ENCODE data around the gene TPCN1.

The TPCN1 gene

DNA sequence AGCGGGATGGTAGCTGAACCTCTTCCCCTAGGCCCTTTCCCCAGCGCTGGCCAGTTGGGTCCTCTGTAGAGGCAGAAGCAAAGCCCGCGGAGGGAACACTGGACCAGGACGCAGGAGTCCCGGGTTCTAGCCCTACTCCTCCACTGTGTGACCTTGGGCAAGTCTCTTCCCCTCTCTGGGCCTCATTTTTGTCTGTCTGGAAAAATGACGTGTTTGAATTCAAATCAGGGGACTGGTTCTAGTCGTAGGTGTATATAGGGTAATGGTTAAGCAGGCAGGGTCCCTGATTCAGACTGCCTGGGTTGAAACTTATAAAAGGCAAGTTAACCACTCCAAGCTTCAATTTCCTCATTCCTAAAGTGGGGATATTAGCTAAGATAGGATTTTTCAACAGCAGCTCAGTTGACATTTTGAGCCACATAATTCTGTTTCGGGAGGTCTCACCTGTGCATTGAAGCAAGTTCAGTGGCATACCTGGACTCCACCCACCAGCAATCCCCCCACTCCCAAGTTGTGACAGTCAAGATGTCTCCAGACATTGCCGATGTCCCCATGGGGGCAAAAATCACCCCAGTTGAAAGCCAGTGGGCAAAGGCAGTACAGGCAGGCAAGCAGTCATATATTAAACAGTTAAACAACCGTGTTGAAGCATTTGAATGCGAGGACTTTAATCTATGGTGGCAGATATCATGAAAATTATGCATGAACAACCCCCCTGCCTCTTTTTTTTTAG lies 899 bp downstream of the TPCN1 start:
- no peak for ATAC-seq (replicated peaks)
- Mint-ChIP-seq H3K27me3 (no peaks in the 10 kb centered on the region), H3K27ac (peak overlapping the region; percentile 76 to 86), H3K9me3 (no peaks in the 10 kb centered on the region), H3K4me3 (peak overlapping the region; percentile 80 to 86), H3K36me3 (ENCODE audit: insufficient read depth) (peaks cover 19% of the 10 kb centered on the region), H3K4me1 (ENCODE audit: low read depth in 2 of 2) (peaks cover 10 to 15% of the 10 kb centered on the region in 2 donors)
- peak in 1 of 3 experiments; percentile 21 for DNase-seq

DNA sequence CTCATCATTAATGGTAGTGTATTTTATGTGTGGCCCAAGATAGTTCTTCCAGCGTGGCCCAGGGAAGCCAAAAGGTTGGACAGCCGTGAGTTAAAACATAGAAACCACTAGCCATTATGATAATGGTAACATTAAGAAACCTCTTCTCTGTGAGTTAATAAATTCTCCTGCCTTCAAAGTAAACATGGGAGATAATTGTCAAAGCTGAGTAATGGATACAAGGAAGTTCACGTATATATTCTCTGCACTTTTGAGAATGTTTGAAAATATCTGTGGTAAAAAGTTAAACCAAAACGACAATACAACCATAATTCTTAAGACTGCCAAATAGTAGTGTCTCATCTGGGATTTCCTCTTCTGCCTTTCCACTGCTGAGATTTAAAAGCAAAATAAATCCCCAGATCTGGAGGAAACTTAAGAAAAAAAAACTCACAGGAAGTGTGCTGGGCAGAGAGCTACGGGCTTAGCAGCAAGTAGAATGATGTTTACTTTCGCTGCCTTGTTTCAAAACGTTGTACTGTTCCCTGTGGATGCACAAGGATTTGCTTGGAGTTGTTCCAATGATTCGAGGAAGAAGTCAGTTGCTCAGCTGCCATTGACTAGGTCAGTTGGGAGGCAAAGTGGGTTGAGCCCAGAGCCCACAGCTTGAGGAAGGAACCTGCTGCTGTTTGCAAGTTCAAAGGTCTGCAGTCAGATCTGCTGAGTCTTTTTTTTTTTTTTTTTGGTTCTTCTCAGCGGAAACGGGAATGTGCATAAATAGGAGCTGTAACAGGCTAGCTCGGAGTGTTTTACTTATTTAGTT lies 1.7 kb downstream of the TPCN1 start:
- Mint-ChIP-seq H3K36me3 (ENCODE audit: insufficient read depth) (peaks cover 19% of the 10 kb centered on the region), H3K27me3 (no peaks in the 10 kb centered on the region), H3K4me3 (peak overlapping the region; percentile 80 to 86), H3K9me3 (no peaks in the 10 kb centered on the region), H3K27ac (peak overlapping the region; percentile 76 to 86), H3K4me1 (ENCODE audit: low read depth in 2 of 2) (peaks cover 11 to 15% of the 10 kb centered on the region in 2 donors)
- DNase-seq (no peak), ATAC-seq (replicated peaks) (no peak)

DNA sequence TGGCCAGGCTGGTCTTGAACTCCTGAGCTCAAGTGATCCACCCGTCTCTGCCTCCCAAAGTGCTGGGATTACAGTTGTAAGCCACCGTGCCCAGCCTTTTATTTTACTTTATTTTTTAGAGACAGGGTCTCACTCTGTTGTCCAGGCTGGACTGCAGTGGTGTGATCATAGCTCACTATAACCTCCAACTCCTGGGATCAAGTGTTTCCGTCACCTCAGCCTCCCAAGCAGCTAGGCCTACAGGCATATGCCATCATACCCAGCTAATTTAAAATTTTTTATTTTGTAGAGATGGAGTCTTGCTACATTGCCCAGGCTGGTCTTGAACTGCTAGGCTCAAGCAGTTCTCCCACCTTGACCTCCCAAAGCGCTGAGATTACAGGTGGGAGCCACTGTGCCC lies 3.7 kb downstream of the TPCN1 start:
- Mint-ChIP-seq H3K4me1 (ENCODE audit: low read depth in 2 of 2) (peaks cover 14 to 18% of the 10 kb centered on the region in 2 donors), H3K4me3 (no peak overlapping the region), H3K27ac (no peak overlapping the region), H3K27me3 (no peaks in the 10 kb centered on the region), H3K9me3 (no peaks in the 10 kb centered on the region), H3K36me3 (ENCODE audit: insufficient read depth) (peaks cover 22% of the 10 kb centered on the region)
- ATAC-seq (replicated peaks) (no peak), DNase-seq (no peak)

DNA sequence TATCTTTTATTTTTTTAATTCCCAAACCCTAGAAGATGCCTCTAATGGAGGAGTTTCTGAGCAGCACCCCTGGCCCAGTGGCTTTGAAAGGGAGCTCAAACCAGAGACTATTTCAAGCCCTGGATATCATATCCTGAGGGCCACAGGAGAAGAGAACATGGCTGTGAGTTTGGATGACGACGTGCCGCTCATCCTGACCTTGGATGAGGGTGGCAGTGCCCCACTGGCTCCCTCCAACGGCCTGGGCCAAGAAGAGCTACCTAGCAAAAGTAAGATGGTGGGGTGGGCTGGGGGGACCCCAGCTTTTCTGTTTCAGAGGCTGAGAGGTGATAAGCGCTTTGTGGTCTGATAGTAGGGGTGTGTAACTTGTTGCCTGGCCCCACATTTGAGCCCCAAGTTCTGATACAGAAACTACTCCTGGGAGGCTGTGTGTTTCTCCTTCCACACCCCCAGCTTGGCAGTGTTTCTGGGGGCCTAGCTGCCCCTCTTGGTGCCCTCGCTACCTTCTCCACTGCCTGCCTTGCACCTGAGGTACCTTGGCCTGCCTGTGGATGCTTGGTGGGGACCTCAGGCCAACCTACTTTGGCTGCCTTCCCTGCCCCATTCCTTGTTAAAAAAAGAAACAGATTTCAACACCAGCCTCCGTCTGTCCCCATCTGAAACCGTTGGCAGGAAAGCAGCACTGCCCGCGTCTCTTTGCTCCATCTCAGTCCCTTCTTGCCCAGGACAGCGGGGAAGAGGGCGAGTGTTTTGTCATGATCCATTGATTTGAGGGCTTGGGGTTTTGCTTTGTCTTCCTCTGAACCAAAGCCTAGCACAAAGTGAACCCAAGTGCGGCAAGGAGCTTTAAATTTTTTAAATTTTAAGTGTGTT lies 5.7 kb downstream of the TPCN1 start:
- H3K27ac Mint-ChIP-seq: no peak overlapping the region
- no peak for ATAC-seq (replicated peaks)

DNA sequence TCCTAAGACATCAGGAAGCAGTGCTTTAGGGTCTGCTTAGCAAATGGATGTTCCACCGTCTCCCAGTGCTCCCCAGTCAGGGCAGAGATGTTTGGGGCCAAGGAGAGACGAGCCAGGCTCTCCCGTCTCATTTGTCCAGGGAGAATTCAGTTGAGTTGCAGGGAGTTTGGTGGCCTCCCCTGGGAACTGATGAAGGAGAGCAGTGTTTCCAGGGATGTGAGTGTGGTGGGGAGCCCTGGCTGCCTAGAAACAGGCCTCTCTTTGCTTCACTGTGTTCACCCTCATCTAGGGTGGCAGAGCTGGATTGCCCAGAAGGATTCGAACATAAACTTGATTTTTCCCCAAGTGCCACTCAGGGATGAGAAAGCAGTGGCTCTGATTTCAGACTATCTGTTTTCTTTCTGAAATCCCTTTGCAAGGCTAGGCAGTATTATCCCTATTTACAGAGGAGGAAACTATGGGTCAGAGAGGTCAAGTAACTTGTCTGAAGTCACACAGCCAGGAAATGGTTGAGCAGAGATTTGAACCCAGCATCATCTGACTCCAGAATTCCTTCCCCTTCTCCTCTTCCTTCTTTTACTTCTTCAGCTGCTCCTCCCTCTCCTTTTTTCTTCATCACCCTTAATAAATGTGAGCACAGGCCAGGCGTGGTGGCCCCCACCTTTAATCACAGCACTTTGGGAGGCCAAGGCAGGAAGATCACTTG lies 6.6 kb downstream of the TPCN1 start:
- Mint-ChIP-seq H3K9me3 (no peaks in the 10 kb centered on the region), H3K27ac (no peak overlapping the region), H3K4me3 (no peak overlapping the region), H3K4me1 (ENCODE audit: low read depth in 2 of 2) (peaks cover 7 to 9% of the 10 kb centered on the region in 2 donors), H3K27me3 (no peaks in the 10 kb centered on the region), H3K36me3 (ENCODE audit: insufficient read depth) (peaks cover 16% of the 10 kb centered on the region)
- no peak for DNase-seq
- no peak for ATAC-seq (replicated peaks)

More for the DNA sequence above, 5.7 kb downstream of the TPCN1 start:
- H3K36me3 Mint-ChIP-seq (ENCODE audit: insufficient read depth): peaks cover 21% of the 10 kb centered on the region
- H3K9me3 Mint-ChIP-seq: no peaks in the 10 kb centered on the region
- DNase-seq: no peak
- no peak overlapping the region for H3K4me3 Mint-ChIP-seq
- H3K4me1 Mint-ChIP-seq (ENCODE audit: low read depth in 2 of 2): peaks cover 13 to 18% of the 10 kb centered on the region in 2 donors
- no peaks in the 10 kb centered on the region for H3K27me3 Mint-ChIP-seq

DNA sequence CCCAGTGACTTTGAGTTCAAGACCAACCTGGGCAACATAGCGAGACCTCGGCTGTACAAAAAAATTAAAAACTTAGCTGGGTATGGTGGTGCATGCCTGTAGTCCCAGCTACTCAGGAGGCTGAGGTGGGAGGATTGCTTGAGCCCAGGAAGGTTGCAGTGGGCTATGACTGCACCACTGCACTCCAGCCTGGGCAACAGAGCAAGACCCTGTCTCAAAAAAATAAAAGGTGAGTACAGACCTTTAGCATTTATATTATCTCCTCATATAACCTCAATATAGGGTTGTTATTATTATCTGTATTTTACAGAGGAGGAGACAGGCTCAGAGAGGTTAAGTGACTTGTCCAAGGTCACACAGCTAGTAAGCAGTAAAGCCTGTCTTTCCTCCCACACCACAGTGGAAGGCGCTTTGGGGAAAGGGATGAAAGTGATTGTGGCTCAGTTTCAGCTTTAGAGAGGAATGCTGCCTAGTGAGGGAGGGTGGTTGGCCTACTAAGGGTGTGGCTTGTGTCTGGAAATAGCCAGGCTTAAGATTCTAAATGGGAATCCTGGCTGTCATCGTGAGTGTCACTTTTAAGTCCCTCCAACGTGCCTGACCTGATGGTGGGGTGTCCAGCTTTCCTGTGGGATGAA lies 7.2 kb downstream of the TPCN1 start:
- no peaks in the 10 kb centered on the region for H3K9me3 Mint-ChIP-seq
- peaks cover 16% of the 10 kb centered on the region for H3K36me3 Mint-ChIP-seq (ENCODE audit: insufficient read depth)
- H3K4me3 Mint-ChIP-seq: no peak overlapping the region
- H3K27me3 Mint-ChIP-seq: no peaks in the 10 kb centered on the region
- H3K27ac Mint-ChIP-seq: peak overlapping the region in 1 of 2 donors; percentile 49
- ATAC-seq (replicated peaks) (no peak), DNase-seq (no peak)
- H3K4me1 Mint-ChIP-seq (ENCODE audit: low read depth in 2 of 2): peaks cover 5 to 7% of the 10 kb centered on the region in 2 donors

DNA sequence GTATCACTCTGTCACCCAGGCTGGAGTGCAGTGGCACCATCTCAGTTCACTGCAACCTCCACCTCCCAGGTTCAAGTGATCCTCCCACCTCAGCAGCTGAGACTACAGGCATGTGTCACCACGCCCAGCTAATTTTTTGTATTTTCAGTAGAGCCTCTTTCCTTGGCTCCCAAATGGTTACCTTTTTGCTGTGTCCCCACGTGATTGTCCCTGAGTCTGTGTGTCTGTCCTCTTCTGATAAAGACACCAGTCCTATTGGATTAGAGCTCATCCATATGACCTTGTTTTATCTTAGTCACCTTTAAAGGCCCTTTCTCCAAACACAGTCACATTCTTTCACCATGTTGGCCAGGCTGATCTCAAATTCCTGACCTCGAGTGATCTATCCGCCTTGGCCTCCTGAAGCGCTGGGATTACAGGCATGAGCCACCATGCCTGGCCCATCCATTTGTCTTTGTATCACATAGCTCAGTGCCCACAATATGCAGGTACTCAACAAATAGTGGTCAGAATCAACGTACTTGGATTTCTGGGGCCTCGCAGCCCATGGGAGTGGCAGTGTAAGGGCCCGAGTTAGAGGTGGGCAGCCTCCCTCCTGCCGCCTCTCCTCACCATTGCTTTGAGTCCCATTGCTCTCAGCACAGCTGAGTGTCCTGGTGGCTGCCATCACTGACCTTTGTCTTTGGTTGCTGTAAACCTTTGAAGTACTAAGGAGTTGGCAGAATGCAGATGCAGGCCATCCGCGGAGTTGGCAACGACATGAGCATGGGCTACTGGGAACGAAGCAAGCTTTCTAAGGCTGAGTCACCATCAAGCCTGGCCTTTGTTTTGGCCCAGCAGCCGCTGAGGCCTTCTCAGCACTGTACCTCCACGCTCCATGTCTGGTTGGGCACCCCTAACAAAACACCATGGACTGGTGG lies 9.3 kb downstream of the TPCN1 start:
- Mint-ChIP-seq H3K27me3 (no peaks in the 10 kb centered on the region), H3K27ac (peak overlapping the region in 1 of 2 donors; percentile 63), H3K4me3 (no peak overlapping the region), H3K9me3 (no peaks in the 10 kb centered on the region), H3K4me1 (ENCODE audit: low read depth in 2 of 2) (peaks cover 5 to 9% of the 10 kb centered on the region in 2 donors), H3K36me3 (ENCODE audit: insufficient read depth) (peaks cover 16% of the 10 kb centered on the region)
- DNase-seq: no peak
- no peak for ATAC-seq (replicated peaks)

DNA sequence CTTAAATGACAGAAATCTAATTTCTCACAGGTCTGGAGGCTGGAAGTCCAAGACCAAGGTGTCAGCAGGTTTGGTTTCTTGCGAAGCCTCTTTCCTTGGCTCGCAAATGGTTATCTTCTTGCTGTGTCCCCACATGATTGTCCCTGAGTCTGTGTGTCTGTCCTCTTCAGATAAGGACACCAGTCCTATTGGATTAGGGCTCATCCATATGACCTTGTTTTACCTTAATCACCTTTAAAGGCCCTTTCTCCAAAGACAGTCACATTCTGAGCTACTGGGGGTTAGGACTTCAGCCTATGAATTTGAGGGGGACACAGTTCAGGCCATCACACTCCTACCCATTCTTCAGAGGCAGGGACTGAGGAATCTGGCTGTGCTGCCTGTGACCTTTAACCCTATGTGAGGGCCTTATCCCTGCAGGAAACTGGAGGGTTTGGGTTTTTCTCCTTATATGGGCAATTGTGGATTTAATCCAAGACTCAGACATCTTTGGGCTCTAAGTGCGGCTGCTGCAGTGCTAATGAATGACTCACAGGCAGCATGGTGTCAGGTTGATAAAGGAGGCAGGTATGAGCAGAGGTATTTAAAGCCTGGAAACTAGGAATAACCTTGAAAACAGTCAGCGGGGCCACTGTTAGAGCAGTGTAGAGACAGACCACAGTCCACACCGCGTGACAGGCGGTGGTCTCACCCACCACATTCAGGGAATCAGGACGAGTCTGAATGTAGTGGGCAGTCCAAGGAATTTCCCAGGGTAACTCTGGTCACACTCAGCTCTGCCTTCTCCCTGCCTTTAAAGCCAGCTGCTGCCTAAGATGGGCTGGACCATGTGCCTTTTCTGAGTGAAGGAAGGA lies 10.2 kb downstream of the TPCN1 start:
- Mint-ChIP-seq H3K36me3 (ENCODE audit: insufficient read depth) (peaks cover 16% of the 10 kb centered on the region), H3K27me3 (no peaks in the 10 kb centered on the region), H3K27ac (no peak overlapping the region), H3K9me3 (no peaks in the 10 kb centered on the region), H3K4me1 (ENCODE audit: low read depth in 2 of 2) (peaks cover 5 to 10% of the 10 kb centered on the region in 2 donors), H3K4me3 (no peak overlapping the region)
- DNase-seq: no peak
- no peak for ATAC-seq (replicated peaks)

DNA sequence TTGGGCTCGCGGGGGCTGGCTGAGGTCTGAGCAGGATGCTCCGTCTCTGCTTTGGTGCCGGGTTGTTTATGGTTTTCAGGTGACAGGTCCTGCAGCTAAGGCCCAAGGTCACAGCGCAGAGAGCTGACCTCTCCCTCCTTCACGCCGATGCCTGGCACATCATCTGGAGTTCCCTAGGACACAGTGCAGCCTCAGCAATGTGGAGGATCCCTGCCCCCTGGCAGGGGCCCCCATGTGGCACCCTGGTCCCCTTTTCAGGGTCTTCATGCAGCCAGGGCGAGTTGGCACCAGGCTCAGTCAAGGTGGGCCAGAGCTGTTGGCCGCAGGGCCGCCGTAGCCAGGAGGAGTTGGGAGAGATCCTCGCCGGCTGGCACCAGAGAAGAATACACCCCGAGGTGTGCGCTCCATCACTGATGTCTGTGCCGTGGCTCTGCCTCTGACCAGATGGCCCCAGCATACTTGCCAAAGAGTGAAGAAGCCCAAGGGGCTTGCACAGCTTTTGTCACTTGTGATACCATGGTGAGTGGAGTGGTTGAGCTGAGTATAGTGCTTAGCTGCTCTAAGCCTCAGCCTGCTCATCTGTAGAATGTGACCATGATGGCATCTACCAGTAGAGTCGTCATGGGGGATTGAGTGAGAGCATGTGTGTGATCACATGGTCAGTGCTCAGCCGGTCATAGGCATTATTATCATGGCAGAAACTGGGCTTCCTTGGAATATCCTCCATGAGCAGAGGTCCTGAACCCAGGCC lies 11.0 kb downstream of the TPCN1 start:
- peak overlapping the region in 1 of 2 donors; percentile 87 for H3K4me3 Mint-ChIP-seq
- DNase-seq (no peak), ATAC-seq (replicated peaks) (no peak)
- peaks cover 16% of the 10 kb centered on the region for H3K36me3 Mint-ChIP-seq (ENCODE audit: insufficient read depth)
- H3K27ac Mint-ChIP-seq: peak overlapping the region in 1 of 2 donors; percentile 90
- peaks cover 5 to 10% of the 10 kb centered on the region in 2 donors for H3K4me1 Mint-ChIP-seq (ENCODE audit: low read depth in 2 of 2)
- no peaks in the 10 kb centered on the region for H3K9me3 Mint-ChIP-seq
- H3K27me3 Mint-ChIP-seq: no peaks in the 10 kb centered on the region

DNA sequence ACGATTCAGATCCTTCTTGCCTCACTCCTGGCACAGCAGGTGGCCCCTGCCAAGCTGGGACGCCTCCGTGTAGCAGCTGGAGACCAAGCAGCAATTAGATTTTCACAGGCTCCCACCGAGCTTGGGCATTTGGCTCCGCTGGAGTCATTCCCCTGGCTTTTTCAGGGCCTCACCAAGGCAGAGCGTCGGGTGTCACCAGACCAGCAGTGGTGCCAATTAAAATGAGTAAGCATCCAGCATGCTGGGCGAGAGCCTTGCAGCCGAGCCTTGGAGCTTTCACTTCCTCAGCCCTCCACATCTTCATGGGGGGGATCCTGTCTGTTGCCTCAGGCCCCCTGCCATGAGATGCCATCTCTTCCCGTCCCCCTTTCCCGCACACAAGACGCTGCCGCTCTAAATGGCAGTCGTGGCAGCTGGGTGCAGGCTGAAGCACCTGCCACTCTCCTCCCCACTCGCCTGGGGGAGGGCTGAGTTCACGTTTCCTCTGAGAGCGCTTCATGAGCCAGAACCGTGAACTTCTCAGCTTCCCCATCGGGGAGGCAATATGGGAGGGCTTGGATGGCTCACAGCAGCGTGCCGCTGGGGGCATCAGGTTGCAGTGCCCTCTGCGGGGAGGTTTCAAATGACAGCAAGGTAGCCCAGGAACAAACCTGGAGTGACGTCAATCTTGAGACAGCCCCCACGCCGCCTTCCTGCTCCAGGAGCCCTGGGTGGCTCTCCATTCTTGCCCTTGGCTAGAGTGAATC lies 11.7 kb downstream of the TPCN1 start:
- ATAC-seq (replicated peaks) (peak; percentile 91), DNase-seq (peak; percentile 23 to 66 (median 27))
- H3K27me3 Mint-ChIP-seq: no peaks in the 10 kb centered on the region
- H3K9me3 Mint-ChIP-seq: no peaks in the 10 kb centered on the region
- H3K4me3 Mint-ChIP-seq: peak overlapping the region; percentile 62 to 87
- peak overlapping the region; percentile 49 to 90 for H3K27ac Mint-ChIP-seq
- H3K4me1 Mint-ChIP-seq (ENCODE audit: low read depth in 2 of 2): peaks cover 5 to 9% of the 10 kb centered on the region in 2 donors
- peaks cover 16% of the 10 kb centered on the region for H3K36me3 Mint-ChIP-seq (ENCODE audit: insufficient read depth)
